Stromal cell of bone marrow (primary cell): ENCODE data around the gene RPS27L.

Experiments
- DNase-seq: peaks from one replicate; pipeline ENCODE4 v3.0.0-alpha.2; 2012; ENCODE audit warnings: low read depth

RPS27L gene

DNA sequence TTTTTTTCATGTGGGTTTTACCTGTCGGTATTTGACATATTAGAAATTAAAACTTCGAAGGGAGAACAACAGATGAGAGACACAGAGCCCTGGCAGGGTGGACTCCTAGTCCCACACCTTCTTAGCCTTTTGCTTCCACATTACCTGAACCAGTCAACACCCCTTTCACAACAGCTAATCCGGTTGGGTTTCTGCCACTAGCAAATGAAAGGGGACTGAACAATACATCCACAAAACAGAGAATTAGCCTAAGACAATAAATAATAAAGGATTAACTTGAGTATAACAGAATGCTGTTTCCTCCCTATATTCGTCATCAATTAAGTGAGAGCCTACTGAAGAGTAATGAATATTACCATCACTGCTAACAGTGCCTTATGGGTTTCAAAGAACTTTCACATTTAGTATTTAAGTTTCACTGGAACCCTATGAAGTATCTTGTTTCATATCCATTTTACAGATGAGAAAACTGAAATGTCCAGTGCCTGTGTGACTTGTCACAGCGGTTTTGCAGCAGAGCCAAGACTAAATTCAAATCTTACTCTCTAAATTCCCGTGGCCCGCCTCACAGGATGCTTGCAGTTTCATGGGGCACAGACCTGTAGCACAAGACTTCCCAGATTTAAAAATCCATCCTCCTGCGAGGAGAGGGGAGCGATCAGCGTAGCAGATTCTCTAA, 31.1 kb upstream of the RPS27L start:
- DNase-seq, result no peak

DNA sequence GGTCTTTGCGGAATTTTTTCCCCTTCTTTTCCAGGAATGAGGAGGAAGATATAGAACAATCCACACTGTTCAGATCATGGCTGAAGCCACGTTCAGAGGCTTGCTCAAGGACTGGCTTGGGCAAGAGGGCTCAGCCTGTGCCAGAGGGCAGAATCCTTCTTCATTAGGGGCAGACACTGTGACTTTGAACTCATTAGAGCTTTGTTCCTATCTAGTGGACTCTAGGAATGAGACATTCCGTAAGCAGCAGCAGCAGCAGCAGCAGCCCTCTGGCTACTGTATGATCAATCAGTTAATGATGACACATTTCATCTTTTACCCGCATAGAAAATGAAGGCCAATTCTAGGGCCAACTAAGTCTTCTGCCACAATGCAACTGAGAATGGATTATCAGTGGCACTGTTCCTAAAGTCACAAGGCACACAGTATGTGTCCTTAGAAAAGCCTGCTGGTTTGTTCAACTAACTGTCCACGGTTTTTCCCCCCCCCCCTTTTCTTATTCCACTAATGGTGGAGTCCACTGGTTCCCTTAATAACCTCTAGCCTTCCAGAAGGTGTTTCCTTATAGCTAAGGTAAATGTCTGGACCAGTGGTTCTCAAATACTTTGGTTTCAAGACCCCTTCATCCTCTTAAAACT, 30.4 kb upstream of the RPS27L start:
- no peak for DNase-seq

DNA sequence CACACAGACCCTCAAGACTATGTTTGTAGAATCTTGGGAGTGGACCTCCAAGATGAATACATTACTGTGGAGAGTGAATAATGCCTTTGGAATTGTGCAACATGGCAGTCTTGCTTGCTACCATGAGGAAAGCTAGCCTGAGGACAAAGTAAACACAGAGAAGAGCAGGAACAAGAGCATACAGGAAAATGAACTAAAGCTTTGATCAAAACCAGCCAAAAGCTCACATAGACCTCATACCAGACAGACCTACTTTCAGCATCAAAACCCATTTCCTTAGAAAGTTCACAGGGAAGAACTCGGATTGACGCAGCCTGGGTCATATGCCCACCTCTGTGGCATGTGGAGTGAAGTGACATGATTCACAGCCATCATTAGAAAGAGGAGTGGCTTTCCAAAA, 28.8 kb upstream of the RPS27L start:
- no peak for DNase-seq

DNA sequence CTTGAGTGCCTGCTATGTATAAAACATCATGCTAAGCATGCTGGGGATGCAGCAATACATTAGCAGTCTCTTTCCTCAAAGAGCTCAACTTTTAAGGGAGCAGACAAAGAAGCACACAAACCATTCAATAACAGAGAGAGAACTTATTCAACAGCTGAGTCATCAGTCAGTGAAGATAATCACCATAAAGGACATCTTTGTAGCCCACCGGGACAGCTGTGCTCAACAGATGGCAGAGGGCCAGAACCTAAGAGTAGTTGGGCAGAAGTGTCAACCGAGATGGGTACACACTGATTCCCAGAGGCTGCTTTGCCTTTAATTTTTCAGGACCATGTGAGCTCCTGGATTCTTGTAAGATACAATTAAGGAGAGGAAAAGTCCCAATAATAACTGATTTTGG, 27.9 kb upstream of the RPS27L start:
- DNase-seq, result no peak

DNA sequence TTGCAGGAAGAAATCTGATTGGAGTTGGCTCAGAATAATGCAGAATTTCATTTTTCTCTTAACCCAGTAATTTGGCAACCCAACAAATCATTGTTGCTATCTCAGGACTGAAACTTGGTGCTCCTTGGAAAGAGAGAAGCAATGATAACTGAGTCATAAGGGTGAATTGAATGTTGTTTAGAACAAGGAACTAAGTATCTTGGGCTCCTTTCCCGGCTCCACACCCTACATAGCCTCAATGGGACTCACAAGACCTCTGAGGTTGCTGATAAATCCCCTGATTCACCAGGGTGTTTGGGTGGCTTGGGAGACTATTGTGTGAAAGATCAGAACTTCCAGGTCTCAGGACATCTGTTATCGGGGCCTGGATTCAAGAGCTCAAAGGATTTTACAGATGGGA, 24.4 kb upstream of the RPS27L start:
- no peak for DNase-seq

DNA sequence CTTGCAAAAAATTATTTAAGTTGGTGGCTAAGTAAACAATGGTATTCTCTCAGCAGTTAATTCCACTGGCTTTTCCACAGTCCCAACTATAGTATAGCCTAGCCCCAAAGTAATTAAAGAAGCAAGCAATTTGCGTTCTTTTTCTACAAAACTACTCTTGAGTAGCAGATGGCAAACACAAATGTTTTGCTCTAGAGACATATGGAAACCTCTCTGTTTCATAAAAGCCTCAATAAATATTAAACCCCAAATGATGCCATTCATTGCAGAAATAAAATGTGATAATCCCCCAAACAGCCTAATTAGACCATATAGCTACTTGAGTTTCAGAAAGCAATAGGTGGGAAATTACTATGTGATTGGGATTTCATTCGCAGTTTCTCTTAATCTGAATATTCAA, 23.5 kb upstream of the RPS27L start:
- DNase-seq, result no peak

DNA sequence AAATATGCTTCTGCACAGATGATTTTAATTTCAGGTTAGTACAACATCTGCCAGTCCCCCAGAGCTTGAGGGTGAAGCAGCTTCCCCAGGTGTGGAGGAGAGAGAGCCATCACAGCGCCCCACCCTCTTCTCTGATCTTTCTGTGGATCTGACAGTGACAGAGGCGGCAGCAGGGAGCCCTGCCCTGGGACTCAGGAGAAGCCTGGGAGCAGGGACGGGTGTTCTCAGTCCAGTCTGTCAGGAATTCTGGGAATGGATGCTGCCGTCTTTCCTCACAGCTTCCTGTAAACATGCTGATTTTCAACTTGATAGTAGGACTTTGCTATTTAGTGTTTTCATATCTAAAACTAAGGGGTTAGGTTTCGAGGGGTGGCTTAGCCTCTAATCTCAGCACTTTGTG, 20.8 kb upstream of the RPS27L start:
- DNase-seq, result no peak

DNA sequence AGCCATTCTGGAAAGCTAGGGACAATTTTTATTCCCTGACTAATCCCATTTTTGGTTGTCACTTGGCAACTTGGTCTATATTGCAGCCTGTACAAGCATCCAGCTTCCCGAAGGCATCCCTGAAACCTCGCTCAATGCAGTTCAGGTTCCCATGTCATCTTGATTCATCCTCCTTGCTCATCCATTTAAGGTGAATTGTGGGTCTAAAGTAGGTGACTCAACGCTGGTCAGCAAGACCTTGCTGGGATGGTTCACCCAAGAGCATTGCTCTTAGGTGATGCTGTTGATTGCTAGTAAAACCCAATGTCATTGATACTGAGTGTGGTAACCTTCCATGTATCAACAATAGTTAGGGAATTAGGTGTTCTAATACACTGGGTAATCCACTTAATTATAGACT, 19.0 kb upstream of the RPS27L start:
- DNase-seq, result no peak

DNA sequence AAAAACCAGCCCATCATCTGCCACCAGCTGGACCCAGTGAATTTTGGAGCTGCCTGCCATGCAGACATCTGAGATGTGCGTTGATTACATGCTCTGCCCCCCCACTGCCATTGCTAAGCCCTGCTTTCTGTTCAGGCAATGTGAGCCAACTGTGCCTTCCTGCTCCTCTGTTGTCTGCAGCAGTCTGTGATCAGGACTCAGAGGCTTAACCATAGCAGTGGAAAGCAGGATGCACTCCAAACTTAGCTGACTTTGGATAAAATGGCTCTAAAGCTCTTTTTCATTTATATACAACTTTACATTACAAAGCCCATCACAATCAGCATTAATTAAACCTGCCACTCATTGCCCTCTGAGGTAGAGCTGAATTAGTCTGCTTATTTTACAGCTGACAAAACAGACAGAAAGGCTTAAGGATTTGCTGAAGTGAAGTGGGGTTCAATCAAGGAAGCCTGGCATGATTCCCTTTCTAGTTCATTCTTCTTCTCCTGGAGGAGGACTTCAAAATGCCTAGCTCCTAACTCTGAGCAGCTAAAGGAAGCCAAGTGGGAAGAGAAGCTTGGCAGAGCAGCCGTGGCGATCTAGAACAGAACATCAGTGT, 15.7 kb upstream of the RPS27L start:
- no peak for DNase-seq

DNA sequence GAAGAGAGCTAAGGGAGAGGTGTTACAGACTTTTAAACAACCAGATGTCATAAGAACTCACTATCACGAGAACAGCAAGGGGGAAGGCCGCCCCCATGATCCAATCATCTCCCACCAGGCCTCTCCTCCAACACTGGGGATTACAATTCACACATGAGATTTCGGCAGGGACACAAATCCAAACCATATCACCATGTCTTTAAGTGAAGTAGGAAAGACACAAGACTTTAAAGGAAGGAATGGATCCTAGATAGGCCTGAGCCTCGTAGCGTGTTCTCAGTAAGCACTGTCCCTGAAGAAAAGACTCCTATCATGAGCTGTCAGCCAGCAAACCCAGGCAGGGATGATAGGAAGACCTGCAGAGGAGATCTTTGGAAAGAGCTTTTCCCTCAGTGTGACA, 15.1 kb upstream of the RPS27L start:
- DNase-seq, result no peak

DNA sequence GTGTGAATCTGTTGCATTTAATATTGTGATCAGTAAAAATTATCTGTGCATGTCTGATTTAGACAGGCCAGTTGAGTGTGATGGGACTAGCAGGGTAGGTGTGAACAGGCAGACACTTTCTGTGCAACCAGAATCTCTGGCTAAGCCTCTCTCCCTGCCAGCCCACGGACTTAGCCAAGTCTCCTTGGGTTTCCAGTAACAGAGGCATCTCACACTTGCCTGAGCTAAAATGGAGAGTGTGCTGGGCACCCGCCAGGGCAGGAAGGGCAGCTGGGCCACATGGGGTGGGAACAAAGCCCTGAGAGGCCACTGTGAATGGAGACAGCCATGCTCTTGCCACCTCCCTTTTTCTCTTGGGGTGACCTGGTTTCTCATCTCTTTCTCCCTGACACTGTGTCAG, 12.5 kb upstream of the RPS27L start:
- no peak for DNase-seq

DNA sequence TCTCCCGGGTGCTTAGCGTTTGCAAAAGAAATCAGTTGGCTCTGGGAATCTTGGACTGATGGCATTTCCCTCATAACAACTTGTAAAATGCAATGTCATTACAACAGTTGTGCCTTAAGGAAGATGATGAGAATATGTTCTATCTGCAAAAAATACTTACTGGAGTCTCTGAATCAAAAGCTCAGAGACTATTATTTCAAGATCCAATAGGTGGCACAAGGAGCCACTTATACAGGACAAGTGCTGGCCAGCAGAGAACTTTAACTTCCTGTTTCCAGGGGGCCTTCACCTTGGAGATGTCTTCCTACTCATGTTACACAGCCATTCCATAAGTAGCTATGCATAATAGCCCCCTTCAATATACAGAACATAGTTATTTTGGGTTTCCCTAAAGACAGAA, 8.9 kb upstream of the RPS27L start:
- DNase-seq, result no peak

DNA sequence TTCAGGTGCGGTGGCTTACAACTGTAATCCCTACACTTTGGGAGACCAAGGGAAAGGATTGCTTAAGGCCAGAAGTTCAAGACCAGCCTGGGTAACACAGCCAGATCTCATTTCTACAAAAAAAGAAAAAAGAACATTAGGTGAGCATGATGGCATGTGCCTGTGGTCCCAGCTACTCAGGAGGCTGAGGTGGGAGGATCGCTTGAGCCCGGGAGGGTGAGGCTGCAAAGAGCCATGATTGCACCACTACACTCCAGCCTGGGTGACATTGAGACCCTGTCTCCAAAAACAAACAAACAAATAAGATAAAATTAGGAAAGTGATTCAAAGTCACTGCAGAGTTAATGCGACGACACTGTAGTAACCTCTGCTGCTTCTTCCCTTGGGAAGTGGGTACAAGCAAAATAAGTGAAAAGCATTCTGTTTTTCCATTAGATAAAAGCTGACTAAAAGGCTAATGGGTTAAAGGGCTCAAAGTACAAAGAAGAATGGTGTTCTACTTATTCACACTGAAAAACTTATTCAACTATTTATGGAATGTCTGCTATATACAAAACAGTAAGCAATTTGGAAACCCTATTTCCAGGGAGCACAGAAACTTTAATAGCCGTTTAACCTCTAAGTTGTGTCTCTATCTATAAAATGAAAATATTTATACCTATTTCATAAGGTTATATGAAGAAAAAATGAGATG, 8.0 kb upstream of the RPS27L start:
- no peak for DNase-seq

DNA sequence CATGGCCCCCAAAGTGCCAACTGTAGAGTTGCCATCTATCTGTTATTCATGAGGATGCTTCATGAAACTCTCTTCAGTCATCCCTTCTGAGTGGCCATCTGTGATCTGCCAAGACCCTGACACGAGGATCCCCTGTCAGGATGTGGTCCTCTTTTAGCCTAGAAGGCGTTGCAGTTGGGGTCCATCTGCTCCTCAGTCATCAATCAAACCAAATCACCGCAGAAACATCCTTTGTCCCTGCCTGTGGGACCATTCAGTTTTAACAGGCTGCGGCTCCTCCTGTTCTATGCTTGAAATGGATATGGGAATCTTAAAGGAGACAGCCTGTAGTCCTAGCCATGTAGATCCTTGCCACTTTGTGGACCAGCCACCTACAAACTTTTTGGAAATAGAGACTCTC, 5.9 kb upstream of the RPS27L start:
- DNase-seq, result no peak

DNA sequence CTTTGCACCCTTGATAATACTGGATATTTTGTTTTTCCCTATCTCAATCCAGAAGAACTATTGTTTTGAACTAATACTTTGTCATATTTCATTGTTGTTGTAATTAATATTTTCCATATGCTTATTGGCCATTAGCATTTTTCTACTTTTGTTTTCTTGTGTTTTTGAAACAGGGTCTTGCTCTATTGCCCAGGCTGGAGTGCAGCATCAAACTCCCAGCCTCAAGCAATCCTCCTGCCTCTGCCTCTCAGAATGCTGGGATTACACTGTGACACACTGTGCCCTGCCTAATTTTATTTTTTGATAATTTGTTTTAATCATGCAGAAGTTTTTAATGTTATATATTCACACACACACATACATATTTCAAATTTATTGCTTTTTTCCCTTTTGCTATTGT, 3.4 kb upstream of the RPS27L start:
- DNase-seq, result no peak

DNA sequence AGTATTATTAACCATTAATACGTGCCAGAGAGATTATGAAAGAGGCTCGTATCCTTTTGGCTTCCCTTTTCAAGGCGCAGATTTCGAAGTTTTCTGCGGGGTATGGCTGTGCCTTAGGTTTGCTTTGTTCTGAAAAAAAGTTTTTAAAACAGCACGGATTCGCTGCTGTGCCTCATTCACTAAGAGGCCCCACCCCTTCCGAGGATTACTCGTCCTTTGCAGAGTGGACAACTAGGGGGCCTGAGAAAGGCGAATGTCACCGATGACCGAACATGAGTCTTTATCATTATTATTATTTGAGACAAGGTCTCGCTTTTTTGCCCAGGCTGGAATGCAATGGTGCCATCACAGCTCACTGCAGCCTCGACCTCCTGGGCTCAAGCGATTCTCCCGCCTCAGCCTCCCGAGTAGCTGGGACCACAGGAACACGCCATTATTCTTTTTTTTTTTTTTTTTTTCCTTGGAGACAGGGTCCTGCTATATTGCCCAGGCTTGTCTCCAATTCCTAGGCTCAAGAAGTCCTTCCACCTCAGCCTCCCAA, 684 bp upstream of the RPS27L start:
- DNase-seq, result peak; percentile 75

DNA sequence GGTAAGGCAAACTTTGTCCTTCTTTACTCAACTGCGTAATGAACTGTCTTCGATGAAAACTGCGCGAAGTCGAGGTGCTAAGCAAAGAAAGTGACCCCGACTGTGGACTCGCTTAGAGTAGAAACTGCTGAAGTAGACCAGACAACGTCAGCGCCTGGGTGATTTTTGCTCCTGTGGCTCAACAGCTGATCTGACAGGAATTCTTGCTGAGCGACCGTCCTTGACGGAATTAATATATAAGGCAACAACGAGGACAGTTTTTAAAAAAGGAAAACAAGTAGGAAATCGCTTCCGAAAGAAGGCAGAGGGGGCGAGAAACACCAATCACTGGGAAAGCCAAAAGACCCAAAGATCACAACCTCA, 541 bp downstream of the RPS27L start:
- DNase-seq, result no peak

DNA sequence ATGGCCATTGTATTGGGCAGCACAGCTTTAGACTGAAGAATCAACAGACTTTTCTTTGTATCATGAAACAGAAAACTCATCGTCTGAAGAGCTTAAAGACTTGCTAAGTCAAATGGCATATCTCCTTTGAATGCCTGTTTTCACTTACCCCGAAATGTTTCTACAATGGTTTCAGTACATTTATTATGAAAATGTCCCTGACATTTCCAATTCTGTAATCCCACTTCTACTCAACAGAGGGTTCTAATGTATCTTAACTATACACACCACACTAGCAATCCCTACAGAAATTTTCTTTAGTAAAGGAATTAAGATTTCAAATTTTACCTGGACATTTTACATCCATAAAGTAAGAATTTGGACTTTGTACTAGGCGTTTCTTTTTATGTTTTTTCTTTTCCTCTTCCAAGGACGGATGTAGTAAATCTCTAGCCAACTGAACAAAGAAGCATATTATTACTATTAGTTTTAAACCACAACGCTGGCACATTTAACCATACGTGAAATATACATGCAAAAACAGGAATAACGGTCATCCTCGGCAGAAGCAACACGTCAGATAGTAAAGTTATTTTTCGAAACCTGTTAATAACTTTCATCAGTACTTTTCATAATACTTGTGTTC, 1.1 kb downstream of the RPS27L start:
- no peak for DNase-seq

DNA sequence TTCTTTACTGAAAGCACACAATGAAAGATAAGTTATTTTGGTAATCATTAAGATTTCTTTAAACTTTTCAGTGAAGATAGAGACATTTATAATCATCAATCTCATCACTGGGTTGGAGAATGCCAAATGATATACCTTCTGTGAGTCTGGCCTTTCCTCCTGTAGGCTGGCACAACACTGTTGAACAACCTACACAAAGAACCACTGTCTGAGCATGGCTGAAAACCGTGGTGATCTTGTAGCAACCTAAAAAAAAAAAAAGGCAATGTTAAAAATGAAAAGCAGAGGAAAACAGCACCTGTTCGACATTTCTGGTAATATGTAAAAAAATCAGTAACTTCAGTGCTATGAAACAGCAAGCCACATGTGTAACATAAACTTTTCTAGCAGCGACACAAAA, 1.8 kb downstream of the RPS27L start:
- DNase-seq, result no peak

DNA sequence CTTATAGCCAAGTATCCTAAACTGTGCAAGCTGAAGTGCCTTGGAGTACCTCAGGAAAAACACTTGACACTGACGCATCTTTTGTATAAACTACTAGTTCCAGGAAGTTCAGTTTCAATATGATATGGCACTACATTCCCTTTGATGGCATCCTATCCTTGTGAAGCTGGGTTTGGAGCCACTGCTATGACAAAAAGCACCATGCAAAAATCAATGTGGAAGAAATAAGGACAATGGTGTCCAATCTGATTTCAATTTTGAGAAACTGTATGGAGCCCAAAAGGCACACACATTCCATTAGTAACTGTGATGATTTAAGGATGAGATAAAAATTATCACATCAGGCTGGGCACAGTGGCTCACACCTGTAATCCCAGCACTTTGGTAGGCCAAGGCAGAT, 5.6 kb downstream of the RPS27L start:
- no peak for DNase-seq

DNA sequence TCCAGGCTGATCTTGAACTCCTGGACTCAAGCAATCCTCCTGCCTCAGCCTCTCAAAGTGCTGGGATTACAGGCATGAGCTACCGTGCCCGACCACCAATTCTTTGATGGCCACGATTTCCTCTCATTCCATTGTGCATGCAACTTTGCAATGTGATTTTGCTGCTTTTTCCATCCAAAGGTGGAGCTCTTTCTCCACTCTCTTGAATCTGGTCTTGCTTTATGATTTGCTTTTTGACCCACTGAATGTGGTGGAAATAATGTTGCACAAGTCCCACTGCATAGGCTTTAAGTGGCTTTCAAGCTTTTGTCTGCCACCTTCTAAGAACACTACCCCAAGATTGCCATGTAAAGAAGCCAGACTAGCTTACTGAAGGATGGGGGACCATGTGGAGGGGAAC, 10.6 kb downstream of the RPS27L start:
- DNase-seq, result no peak

DNA sequence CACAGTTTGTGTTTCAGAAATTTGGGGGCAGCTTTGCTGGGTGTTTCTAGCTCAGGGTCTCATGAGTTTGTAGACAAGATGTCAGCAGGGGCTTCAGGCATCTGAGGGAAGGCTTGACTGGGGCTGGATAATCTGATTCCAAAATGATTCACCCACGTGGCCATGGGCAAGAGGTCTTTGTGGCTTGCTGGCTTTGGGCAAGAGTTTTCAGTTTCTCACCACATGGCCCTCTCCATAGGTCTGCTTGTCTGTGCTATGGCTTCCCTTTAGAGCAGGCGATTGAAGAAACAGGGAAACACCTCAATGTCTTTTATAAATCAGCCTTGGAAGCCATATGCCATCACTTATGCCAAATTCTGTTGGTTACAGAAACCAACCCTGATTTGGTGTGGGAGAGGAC, 11.9 kb downstream of the RPS27L start:
- no peak for DNase-seq

DNA sequence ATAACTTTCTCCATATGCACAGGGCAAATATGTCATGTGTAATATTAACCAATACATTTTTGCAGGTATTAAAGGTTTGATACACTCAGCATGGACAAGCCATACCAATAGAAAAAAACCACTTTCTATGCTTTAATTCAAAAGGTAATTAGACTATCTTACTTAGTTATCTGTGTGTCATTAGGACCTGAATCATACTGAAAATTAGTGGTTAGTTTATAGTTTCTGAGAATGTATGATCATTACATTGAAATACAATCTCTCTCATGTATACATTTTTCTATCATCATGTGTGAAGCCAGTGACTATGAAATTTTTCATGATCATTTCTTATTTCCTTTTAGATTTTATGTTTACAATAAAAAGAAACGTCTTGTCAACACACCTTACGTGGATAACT, 16.3 kb downstream of the RPS27L start:
- DNase-seq, result no peak
